GM18868 (cell line): Measurements from ENCODE around the gene IGFBP4.

Experiments
- ATAC-seq: cut with Tn5 transposase; IDR thresholded peaks from one replicate; pipeline ENCODE4 v1.9.1; 2021; ENCODE audit warnings: mild to moderate bottlenecking, moderate library complexity; ENCODE audit not compliant: unreplicated experiment

Gene IGFBP4

GRCh38 chr17:40470932-40471828 lies 27.9 kb downstream of the IGFBP4 start:
- ATAC-seq: no peak

GRCh38 chr17:40471846-40472732 lies 28.8 kb downstream of the IGFBP4 start:
- ATAC-seq: no peak

GRCh38 chr17:40472733-40473452 lies 29.6 kb downstream of the IGFBP4 start:
- no peak for ATAC-seq

GRCh38 chr17:40473573-40474365 lies 30.5 kb downstream of the IGFBP4 start:
- no peak for ATAC-seq

- no peak for ATAC-seq
Measured at GRCh38 chr17:40474419-40475002, 31.3 kb downstream of the IGFBP4 start.

GRCh38 chr17:40475234-40475908 lies 32.1 kb downstream of the IGFBP4 start:
- no peak for ATAC-seq

GRCh38 chr17:40477796-40478195 lies 34.5 kb downstream of the IGFBP4 start:
- ATAC-seq: no peak

- ATAC-seq: no peak
Measured at GRCh38 chr17:40478486-40478885, 35.2 kb downstream of the IGFBP4 start.

GRCh38 chr17:40479754-40480480 lies 36.7 kb downstream of the IGFBP4 start:
- ATAC-seq: no peak

GRCh38 chr17:40480501-40481003 lies 37.3 kb downstream of the IGFBP4 start:
- ATAC-seq: no peak

GRCh38 chr17:40481106-40481505 lies 37.9 kb downstream of the IGFBP4 start:
- no peak for ATAC-seq

GRCh38 chr17:40482722-40483121 lies 39.5 kb downstream of the IGFBP4 start:
- ATAC-seq: no peak

- ATAC-seq: no peak
Measured at GRCh38 chr17:40483679-40484078, 40.4 kb downstream of the IGFBP4 start.

- no peak for ATAC-seq
Measured at GRCh38 chr17:40484285-40484972, 41.2 kb downstream of the IGFBP4 start.

- ATAC-seq: no peak
Measured at GRCh38 chr17:40484973-40485530, 41.8 kb downstream of the IGFBP4 start.

- no peak for ATAC-seq
Measured at GRCh38 chr17:40485851-40486521, 42.7 kb downstream of the IGFBP4 start.
